Right renal cortex interstitium (tissue), 3 donors: Measurements from ENCODE around the gene CEACAM3. TPM values are rescaled to one million over a fixed set of nuclear protein-coding genes. Genes with fewer than 3 reads are reported as not detected.
A peak's percentile ranks its signal among the peaks of the same experiment; 100 is the strongest.
"Not testable (repeated sequence)": the region's sequence is repeated elsewhere in the genome, so short reads cannot be mapped to it uniquely, and the experiment has no call there.

Source experiments
- DNase-seq, 3 donors: peaks; one replicate each; pipeline ENCODE4 v3.0.0-alpha.2; 2013; ENCODE audit warnings: low read depth in 3 of 3, low spot score in 2 of 3
- polyA plus RNA-seq, 3 donors: library from polyadenylated mRNA; unstranded; fragments of 120-200 nt; gene quantifications; one replicate each; pipeline ENCODE4 v1.2.1, GENCODE V29; 2013; ENCODE audit not compliant: insufficient read length in 3 of 3

CEACAM3 gene
- not detected for polyA plus RNA-seq

GRCh38 chr19:41796362-41796761 lies at the start of gene CEACAM3:
Gene CEACAM3, plus strand, starts transcription at chr19:41796587. Its CDS starts 91 bp downstream, at chr19:41796678.
- no peak for DNase-seq

GRCh38 chr19:41746593-41747227 lies 49.7 kb upstream of the CEACAM3 start:
- no peak for DNase-seq

- no peak for DNase-seq
These were observed 48.4 kb upstream of the CEACAM3 start for GRCh38 chr19:41748012-41748411.

GRCh38 chr19:41750248-41751134 lies 45.9 kb upstream of the CEACAM3 start:
- not testable (repeated sequence) for DNase-seq

GRCh38 chr19:41753159-41753558 lies 43.2 kb upstream of the CEACAM3 start:
- no peak for DNase-seq

- no peak for DNase-seq
These were observed 42.4 kb upstream of the CEACAM3 start for GRCh38 chr19:41753936-41754529.

GRCh38 chr19:41755328-41755913 lies 41.0 kb upstream of the CEACAM3 start, which contains the start of gene CEACAM6:
Gene CEACAM6, plus strand, starts transcription at chr19:41755530. Its CDS starts 109 bp downstream, at chr19:41755639.
- DNase-seq = no peak

- no peak for DNase-seq
These were observed 37.5 kb upstream of the CEACAM3 start for GRCh38 chr19:41758846-41759245.

GRCh38 chr19:41767115-41767514 lies 29.3 kb upstream of the CEACAM3 start:
- DNase-seq = no peak

- DNase-seq = not testable (repeated sequence)
These were observed 28.3 kb upstream of the CEACAM3 start for GRCh38 chr19:41768105-41768504.

- no peak for DNase-seq
These were observed 26.8 kb upstream of the CEACAM3 start for GRCh38 chr19:41769608-41770007.

- no peak for DNase-seq
These were observed 25.0 kb upstream of the CEACAM3 start for GRCh38 chr19:41771410-41771809.

- DNase-seq = no peak
These were observed 21.8 kb upstream of the CEACAM3 start for GRCh38 chr19:41774515-41774980.

- no peak for DNase-seq
These were observed 19.7 kb upstream of the CEACAM3 start for GRCh38 chr19:41776700-41777099.

- no peak for DNase-seq
These were observed 12.8 kb upstream of the CEACAM3 start for GRCh38 chr19:41783612-41784011.

GRCh38 chr19:41784312-41784711 lies 12.1 kb upstream of the CEACAM3 start:
- no peak for DNase-seq

- no peak for DNase-seq
These were observed 11.6 kb upstream of the CEACAM3 start for GRCh38 chr19:41784743-41785142.

- DNase-seq = peak in 2 of 3 donors; percentile 23 to 36
These were observed 10.7 kb upstream of the CEACAM3 start for GRCh38 chr19:41785653-41786052.

- DNase-seq = no peak
These were observed 9.3 kb upstream of the CEACAM3 start for GRCh38 chr19:41787055-41787454.

GRCh38 chr19:41788518-41788917 lies 7.9 kb upstream of the CEACAM3 start:
- DNase-seq = not testable (repeated sequence)

GRCh38 chr19:41789053-41789452 lies 7.3 kb upstream of the CEACAM3 start:
- DNase-seq = not testable (repeated sequence)
